Activated gamma-delta T cell (primary cell): ENCODE data around the gene OR10G4.
"Not testable (repeated sequence)": the region's sequence is repeated elsewhere in the genome, so short reads cannot be mapped to it uniquely, and the experiment has no call there.

Source experiments
- DNase-seq: peaks from one replicate; lab custom pipeline; 2025; lab: John Stamatoyannopoulos, UW
- total RNA-seq, 2 donors: gene quantifications; one replicate each; lab custom pipeline; 2026; lab: John Stamatoyannopoulos, UW

Gene OR10G4
- total RNA-seq, result 0 reads per million in 2 donors

GRCh38 chr11:124012697-124013096 is at the start of gene OR10G4:
Gene OR10G4, plus strand, starts transcription at chr11:124012997. Its CDS starts 2,578 bp downstream, at chr11:124015575.
- DNase-seq, result no peak

- no peak for DNase-seq
Measured at GRCh38 chr11:123973816-123974215, 39.0 kb upstream of the OR10G4 start.

GRCh38 chr11:123976770-123977560 is 35.8 kb upstream of the OR10G4 start:
- no peak for DNase-seq

DNA sequence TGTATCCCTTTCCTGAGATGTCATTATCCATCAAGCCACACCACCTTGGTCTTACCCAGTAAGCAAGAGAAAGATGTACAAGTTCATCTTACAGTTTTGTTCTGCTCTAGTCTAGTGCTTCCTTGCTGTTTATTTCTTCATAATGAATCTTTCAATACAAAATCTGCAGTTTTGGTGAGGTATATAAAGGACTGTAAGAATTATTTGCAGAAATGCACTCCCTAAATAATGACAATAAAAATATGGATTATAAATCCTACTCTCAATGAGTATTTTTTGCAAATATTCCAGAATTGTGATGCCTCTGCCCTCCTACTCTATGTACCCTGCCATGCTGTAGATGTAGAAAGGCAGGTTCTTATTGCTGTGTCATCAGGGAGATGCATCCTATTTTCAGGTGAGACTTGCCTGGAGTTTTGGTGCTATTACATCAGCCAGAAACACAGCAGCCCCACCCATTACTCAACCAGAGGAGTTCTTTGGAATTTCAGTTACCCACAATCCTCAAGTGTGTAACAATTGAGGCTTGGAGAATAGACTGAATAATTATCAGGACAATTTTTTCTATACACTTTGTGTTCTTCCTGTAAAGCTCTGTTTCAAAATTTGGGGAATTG is 35.0 kb upstream of the OR10G4 start, which contains the start of gene OR10S1:
TSS of gene OR10S1 (minus strand) at position 51 of the 617 bp plus-strand sequence. CDS start 117 bp downstream, outside the sequence.
- DNase-seq, result no peak

- DNase-seq, result no peak
Measured at GRCh38 chr11:123979311-123979710, 33.5 kb upstream of the OR10G4 start.

- no peak for DNase-seq
Measured at GRCh38 chr11:123995119-123995518, 17.7 kb upstream of the OR10G4 start, which contains the start of gene OR10G6. Gene OR10G6, minus strand, starts transcription at chr11:123995161. Its CDS starts 0 bp downstream, at chr11:123995161.

- not testable (repeated sequence) for DNase-seq
Measured at GRCh38 chr11:124015837-124016236, 3.0 kb downstream of the OR10G4 start.

DNA sequence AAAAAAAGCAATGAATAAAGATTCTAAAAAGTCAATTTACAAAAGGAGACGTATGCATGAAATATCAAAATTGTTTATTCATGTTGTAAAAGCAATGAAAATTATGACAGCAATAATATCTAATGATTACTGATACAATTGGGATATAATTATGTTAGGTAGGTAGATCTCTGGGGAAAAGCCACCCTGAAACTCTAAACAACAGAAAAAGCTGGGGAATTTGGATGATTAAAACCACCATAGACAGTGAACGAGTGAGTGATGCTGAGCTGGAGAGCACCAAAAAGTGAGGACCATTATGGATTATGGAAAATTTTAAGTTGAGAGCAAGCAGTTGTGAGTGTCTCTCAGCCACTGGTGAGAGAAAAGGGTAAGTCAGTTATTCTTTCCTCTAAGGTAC is 13.7 kb downstream of the OR10G4 start, which contains the start of gene OR10G8:
TSS of gene OR10G8 (plus strand) at position 301 of the 400 bp plus-strand sequence. CDS start 2,825 bp downstream, outside the sequence.
- no peak for DNase-seq

GRCh38 chr11:124036666-124037065 is 23.9 kb downstream of the OR10G4 start:
- DNase-seq, result no peak

GRCh38 chr11:124039557-124039956 is 26.8 kb downstream of the OR10G4 start:
- DNase-seq, result no peak

DNA sequence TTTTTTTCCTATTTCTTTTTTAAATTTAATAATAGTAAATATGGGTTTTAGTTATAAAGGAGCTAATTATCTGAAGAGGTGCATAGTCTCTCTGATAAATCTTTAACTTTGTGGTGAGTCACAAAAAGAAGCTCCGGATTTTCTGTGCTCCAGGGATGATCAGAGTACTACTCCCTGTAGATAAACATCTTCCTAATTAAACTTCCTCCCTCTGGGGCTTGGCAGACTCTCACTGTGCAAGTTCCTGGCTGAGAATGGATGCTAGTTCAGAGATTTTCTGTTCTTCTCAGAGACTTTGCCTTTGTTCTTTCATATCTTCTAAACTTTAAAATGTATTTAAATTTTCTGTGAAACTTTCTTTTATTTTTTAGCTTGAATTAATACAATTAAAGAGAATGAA is 28.5 kb downstream of the OR10G4 start, which contains the start of gene OR10G7:
TSS of gene OR10G7 (minus strand) at position 72 of the 400 bp plus-strand sequence. CDS start 2,324 bp downstream, outside the sequence.
- no peak for DNase-seq

DNA sequence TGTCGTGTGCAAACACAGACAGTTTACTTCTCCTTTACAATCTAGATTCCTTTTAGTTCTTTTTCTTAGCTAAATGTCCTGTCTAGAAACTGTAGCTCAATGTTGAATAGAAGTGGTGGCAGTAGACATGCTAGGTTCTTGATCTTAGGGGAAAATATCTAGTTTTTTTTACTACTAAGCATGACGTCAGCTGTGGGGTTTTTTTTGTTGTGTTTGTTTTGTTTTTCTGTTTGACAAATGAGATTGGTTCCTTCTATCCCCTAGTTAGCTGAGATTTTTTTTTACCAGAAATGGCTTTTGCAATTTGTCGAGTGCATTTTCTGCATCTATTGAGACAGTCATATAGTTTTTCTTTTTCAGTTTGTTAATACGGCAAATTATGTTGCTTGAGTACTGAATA is 30.6 kb downstream of the OR10G4 start:
- no peak for DNase-seq

- no peak for DNase-seq
Measured at GRCh38 chr11:124050748-124051147, 38.0 kb downstream of the OR10G4 start.

GRCh38 chr11:124052966-124053365 is 40.2 kb downstream of the OR10G4 start:
- no peak for DNase-seq
